Pancreas (tissue), 10 donors: ENCODE data around the gene LNX2. TPM values are rescaled to one million over a fixed set of nuclear protein-coding genes. Genes with fewer than 3 reads are reported as not detected.
A peak's percentile ranks its signal among the peaks of the same experiment; 100 is the strongest.

Source experiments
- ATAC-seq, 4 donors: fragments of 200-7000 bp; cut with Tn5 transposase; one replicate each; pipeline versions ENCODE4 v1.8.0 to v1.9.1; 2020; ENCODE audit warnings: mild to moderate bottlenecking in 4 of 4, moderate library complexity in 4 of 4
- DNase-seq, 6 donors: peaks; one replicate each; pipeline ENCODE4 v3.0.0-alpha.2; 2020
- FAIRE-seq: peaks from 2 replicates; lab custom pipeline; 2012; peaks lifted over from hg19 to GRCh38; lab: Jason Lieb, UNC
- H3K27ac ChIP-seq, 4 donors: fragments of 200-600 bp; sonication (generic); 1 replicate in 3 of 4; 2 replicates in 1 of 4; pipeline versions ENCODE4 v1.5.0 to v1.8.0; 2020
- H3K27me3 ChIP-seq, 4 donors: fragments of 200-600 bp; one replicate each; pipeline ENCODE4 v1.8.0; 2021
- H3K36me3 ChIP-seq, 3 donors: fragments of 200-600 bp; sonication (generic) in 1 of 3; one replicate each; pipeline versions ENCODE4 v1.5.0 to v1.8.0; 2020 to 2021
- H3K4me1 ChIP-seq, 3 donors: fragments of 200-600 bp; one replicate each; pipeline ENCODE4 v1.8.0; 2021
- H3K4me3 ChIP-seq, 4 donors: fragments of 200-600 bp; sonication (generic) in 2 of 4; one replicate each; pipeline versions ENCODE4 v1.5.0 to v1.8.0; 2020 to 2021
- H3K9me3 ChIP-seq, 4 donors: fragments of 200-600 bp; one replicate each; pipeline ENCODE4 v1.8.0; 2021
- WGBS, 2 donors: extraction: QIAGEN DNeasy Blood & Tissue Kit; methylation state at CpG; one replicate each; pipeline ENCODE4 v1.1.7; 2013; 5-methylcytosine and 5-hydroxymethylcytosine counted together
- intact Hi-C, 3 donors: fragments of 100-400 bp; cut with DNase I; formaldehyde crosslinking; loops; one replicate each; pipeline versions ENCODE4 v1.11.1 to v1.14.2; 2022
- polyA plus RNA-seq, 2 donors: library from polyadenylated mRNA; stranded (reverse); fragments of 200-250 nt; gene quantifications; one replicate each; pipeline ENCODE4 v1.2.3, GENCODE V29; 2013
- total RNA-seq, 6 donors: library from RNA; stranded (reverse); fragmentation: NEBNext Ultra II Directional in 4 of 6; extraction: Animal tissue kit (Norgen Biotek cat#: 25700) in 4 of 6; gene quantifications; one replicate each; pipeline versions ENCODE4 v1.2.1 to v1.2.4, GENCODE V29; 2021 to 2023
- TF ChIP-seq, protein P1 (sequence below), 4 donors: fragments of 200-600 bp; sonication (generic) in 3 of 4; IDR thresholded peaks; one replicate each; pipeline versions ENCODE4 v1.5.0 to v1.8.0; 2021; ENCODE audit warnings: antibody characterized with exemption in 4 of 4
- donor health status: healthy with polysubstance abuse.
- donor health status: DM: no; HTN: no; CAD: no; lungs with moderate emphysema.
- donor health status: DM: no; HTN: no; CAD: no.
- donor health status: control.
- donor health status: control.
- donor health status: Bipolar disorder and iron deficiency.
- donor health status: DM: yes; HTN: yes; CAD: no.
- donor health status: DM: no; HTN: no; CAD: no.
- donor health status: DM: no; HTN: no; CAD: no.
- donor health status: DM: yes; HTN: yes; CAD: no.

The LNX2 gene
- total and polyA plus RNA-seq, 8 donors = 4.9 to 18.9 (median 14.1) TPM

GRCh38 chr13:27665333-27665732 is 45.0 kb upstream of the LNX2 start:
- no peak for DNase-seq

DNA sequence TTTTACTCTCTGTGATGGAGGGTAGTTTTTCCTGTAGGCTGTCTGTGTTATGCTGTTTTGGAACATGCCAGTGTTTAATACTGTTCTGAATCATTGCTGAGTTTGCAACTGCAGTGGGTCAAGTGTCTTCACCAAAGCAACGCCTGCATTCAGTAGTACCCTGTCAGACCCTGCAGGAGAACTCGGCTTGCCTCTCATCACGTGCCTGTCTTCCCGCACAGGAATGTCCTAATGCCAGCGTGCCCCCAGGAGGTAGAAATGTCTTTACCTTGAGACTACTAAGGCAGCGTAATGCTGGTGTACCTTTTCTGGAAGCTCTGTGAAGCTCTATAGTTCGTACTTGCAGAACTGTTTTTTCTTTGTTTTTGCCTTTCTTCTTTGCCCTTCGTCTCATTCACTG is 43.6 kb upstream of the LNX2 start:
- TF ChIP-seq, protein P1, sequence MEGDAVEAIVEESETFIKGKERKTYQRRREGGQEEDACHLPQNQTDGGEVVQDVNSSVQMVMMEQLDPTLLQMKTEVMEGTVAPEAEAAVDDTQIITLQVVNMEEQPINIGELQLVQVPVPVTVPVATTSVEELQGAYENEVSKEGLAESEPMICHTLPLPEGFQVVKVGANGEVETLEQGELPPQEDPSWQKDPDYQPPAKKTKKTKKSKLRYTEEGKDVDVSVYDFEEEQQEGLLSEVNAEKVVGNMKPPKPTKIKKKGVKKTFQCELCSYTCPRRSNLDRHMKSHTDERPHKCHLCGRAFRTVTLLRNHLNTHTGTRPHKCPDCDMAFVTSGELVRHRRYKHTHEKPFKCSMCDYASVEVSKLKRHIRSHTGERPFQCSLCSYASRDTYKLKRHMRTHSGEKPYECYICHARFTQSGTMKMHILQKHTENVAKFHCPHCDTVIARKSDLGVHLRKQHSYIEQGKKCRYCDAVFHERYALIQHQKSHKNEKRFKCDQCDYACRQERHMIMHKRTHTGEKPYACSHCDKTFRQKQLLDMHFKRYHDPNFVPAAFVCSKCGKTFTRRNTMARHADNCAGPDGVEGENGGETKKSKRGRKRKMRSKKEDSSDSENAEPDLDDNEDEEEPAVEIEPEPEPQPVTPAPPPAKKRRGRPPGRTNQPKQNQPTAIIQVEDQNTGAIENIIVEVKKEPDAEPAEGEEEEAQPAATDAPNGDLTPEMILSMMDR (IDR thresholded peaks at IDR 0.05) = no peak
- peaks cover 0 to 22% (median 5%) of the 10 kb centered on the region in 3 donors for H3K4me1 ChIP-seq
- H3K4me3 ChIP-seq = no peak overlapping the region
- FAIRE-seq (no peak), DNase-seq (no peak), ATAC-seq (no peak)
- H3K27me3 ChIP-seq = no peaks in the 10 kb centered on the region
- WGBS, 2 donors = 91 to 93% methylated on average over 8 of the region's 8 CpGs
- H3K9me3 ChIP-seq = no peaks in the 10 kb centered on the region
- no peak overlapping the region for H3K27ac ChIP-seq
- intact Hi-C loops = no loop called here
- peaks cover 0 to 3% (median 0%) of the 10 kb centered on the region in 3 donors for H3K36me3 ChIP-seq

More at GRCh38 chr13:27665333-27665732, 45.0 kb upstream of the LNX2 start:
- Histone ChIP-seq H3K27ac (no peak overlapping the region), H3K36me3 (peaks cover 0 to 3% (median 0%) of the 10 kb centered on the region in 3 donors), H3K27me3 (no peaks in the 10 kb centered on the region), H3K4me3 (no peak overlapping the region), H3K4me1 (peaks cover 0 to 11% (median 0%) of the 10 kb centered on the region in 3 donors), H3K9me3 (no peaks in the 10 kb centered on the region)
- intact Hi-C loops = no loop called here
- WGBS, 2 donors = 29 to 38% methylated on average over 3 of the region's 3 CpGs
- ATAC-seq (no peak), FAIRE-seq (no peak)
- TF ChIP-seq, protein P1 (IDR thresholded peaks at IDR 0.05) = no peak

- ATAC-seq (no peak), DNase-seq (no peak), FAIRE-seq (no peak)
- no peaks in the 10 kb centered on the region for H3K9me3 ChIP-seq
- 61 to 64% methylated on average over 2 of the region's 2 CpGs for WGBS, 2 donors
- TF ChIP-seq, protein P1 (IDR thresholded peaks at IDR 0.05) = no peak
- intact Hi-C loops = no loop called here
- H3K4me3 ChIP-seq = no peak overlapping the region
- H3K27me3 ChIP-seq = no peaks in the 10 kb centered on the region
- H3K36me3 ChIP-seq = peaks cover 0 to 3% (median 0%) of the 10 kb centered on the region in 3 donors
- no peak overlapping the region for H3K27ac ChIP-seq
- peaks cover 0 to 32% (median 8%) of the 10 kb centered on the region in 3 donors for H3K4me1 ChIP-seq
Observed at GRCh38 chr13:27662738-27663470, 42.6 kb upstream of the LNX2 start.

DNA sequence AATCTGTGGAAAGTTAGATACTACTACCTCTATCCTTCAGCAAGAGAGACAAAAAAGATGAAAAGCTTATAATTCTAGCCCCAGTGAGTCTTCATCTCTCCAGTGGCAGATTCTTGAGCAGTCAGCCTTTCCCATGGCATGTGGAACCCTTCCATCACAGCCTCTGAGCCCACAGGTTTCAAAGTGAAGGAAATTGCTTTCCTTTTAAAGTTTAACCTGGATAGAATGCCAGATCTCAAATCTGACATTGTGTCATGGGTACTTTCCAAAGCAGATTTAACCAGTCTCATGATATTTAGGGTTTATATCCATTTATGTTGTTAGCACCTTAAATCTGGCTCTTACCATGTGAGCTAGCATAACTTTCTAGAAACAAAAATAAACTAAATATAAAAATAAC is 40.7 kb upstream of the LNX2 start:
- ATAC-seq (peak in 3 of 4 donors; percentile 40 to 72 (median 57)), DNase-seq (no peak), FAIRE-seq (no peak)
- intact Hi-C loops = no loop called here
- Histone ChIP-seq H3K27ac (peak overlapping the region in 2 of 4 donors; percentile 57), H3K4me3 (no peak overlapping the region), H3K27me3 (no peaks in the 10 kb centered on the region), H3K4me1 (peaks cover 0 to 36% (median 8%) of the 10 kb centered on the region in 3 donors), H3K36me3 (no peaks in the 10 kb centered on the region), H3K9me3 (no peaks in the 10 kb centered on the region)
- TF ChIP-seq, protein P1 (IDR thresholded peaks at IDR 0.05) = no peak

DNA sequence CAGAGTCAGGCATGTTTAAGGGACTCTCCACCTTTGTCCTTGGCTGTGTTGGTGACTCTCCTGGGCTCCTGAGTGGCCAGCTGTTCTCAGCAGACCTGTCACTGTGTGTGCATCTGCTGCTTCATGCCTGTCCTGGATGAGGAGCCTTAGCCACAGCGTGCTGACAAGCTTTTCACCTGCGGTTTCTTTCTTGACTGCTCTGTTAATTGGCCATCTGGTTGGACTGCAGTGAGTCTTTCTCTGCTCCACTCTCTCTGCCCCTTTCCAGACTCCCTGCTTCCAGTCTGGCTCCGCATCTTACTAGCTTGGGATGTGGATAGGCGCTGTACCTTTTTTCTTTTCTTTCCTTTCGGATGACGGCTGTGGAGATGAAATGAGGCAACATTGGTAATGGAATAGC is 40.2 kb upstream of the LNX2 start:
- Histone ChIP-seq H3K4me1 (peaks cover 0 to 36% (median 8%) of the 10 kb centered on the region in 3 donors), H3K27me3 (no peaks in the 10 kb centered on the region), H3K9me3 (no peaks in the 10 kb centered on the region), H3K27ac (peak overlapping the region in 2 of 4 donors; percentile 57), H3K4me3 (no peak overlapping the region), H3K36me3 (no peaks in the 10 kb centered on the region)
- intact Hi-C loops = no loop called here
- FAIRE-seq (no peak), ATAC-seq (no peak), DNase-seq (no peak)
- TF ChIP-seq, protein P1 (IDR thresholded peaks at IDR 0.05) = no peak
- 93% methylated on average over 6 of the region's 6 CpGs for WGBS, 2 donors
